GM12873 (cell line): ENCODE data around the gene UMODL1.

Experiments
- CTCF ChIP-seq: IDR thresholded peaks from 2 replicates; pipeline ENCODE4 v1.5.1; 2012; ENCODE audit warnings: low read depth, mild to moderate bottlenecking, moderate library complexity, low read length, control low read depth; ENCODE audit not compliant: insufficient read depth; ENCODE audit errors: missing control alignments

UMODL1 gene

GRCh38 chr21:42027085-42027821 lies 43.9 kb upstream of the UMODL1 start:
- TF ChIP-seq CTCF: no peak

GRCh38 chr21:42027822-42028765 lies 43.0 kb upstream of the UMODL1 start:
- no peak for TF ChIP-seq CTCF

- no peak for TF ChIP-seq CTCF
Observed at GRCh38 chr21:42028766-42029425, 42.2 kb upstream of the UMODL1 start.

GRCh38 chr21:42030311-42030710 lies 40.8 kb upstream of the UMODL1 start:
- no peak for TF ChIP-seq CTCF

GRCh38 chr21:42031241-42031640 lies 39.9 kb upstream of the UMODL1 start:
- no peak for TF ChIP-seq CTCF

- no peak for TF ChIP-seq CTCF
Observed at GRCh38 chr21:42031816-42032215, 39.3 kb upstream of the UMODL1 start.

- TF ChIP-seq CTCF: no peak
Observed at GRCh38 chr21:42032266-42032665, 38.9 kb upstream of the UMODL1 start.
